ENCODE results near the gene FBXO46.
A peak's percentile ranks its signal among the peaks of the same experiment; 100 is the strongest.
"Not testable (repeated sequence)": the region's sequence is repeated elsewhere in the genome, so short reads cannot be mapped to it uniquely, and the experiment has no call there.

FBXO46 gene

GRCh38 chr19:45752639-45753038 lies 21.9 kb upstream of the FBXO46 start:
- Histone ChIP-seq H3K27me3 (ENCODE audit: control insufficient read depth, insufficient read depth, low read length) (peaks cover 3% of the 10 kb centered on the region; the same call in 1 of the 2 replicates), H3K4me3 (ENCODE audit: low read depth, low read length) (no peak overlapping the region), H3K36me3 (ENCODE audit: control insufficient read depth, insufficient read depth, low read length) (no peaks in the 10 kb centered on the region), H3K4me1 (ENCODE audit: control insufficient read depth, insufficient read depth, low read length) (0 out of 2 replicates have a peak, but pooled peaks cover 3% of the 10 kb centered on the region), H3K27ac (ENCODE audit: low read depth, low read length) (no peak overlapping the region), H3K9ac (ENCODE audit: low read depth, low read length) (no peak overlapping the region), H3K9me3 (ENCODE audit: control insufficient read depth, insufficient read depth, low read length) (no peaks in the 10 kb centered on the region)

GRCh38 chr19:45751483-45751882 lies 20.8 kb upstream of the FBXO46 start:
- not testable (repeated sequence) for H3K36me3 ChIP-seq (ENCODE audit: control insufficient read depth, insufficient read depth, low read length); H3K9ac ChIP-seq (ENCODE audit: low read depth, low read length); H3K27me3 ChIP-seq (ENCODE audit: control insufficient read depth, insufficient read depth, low read length); H3K9me3 ChIP-seq (ENCODE audit: control insufficient read depth, insufficient read depth, low read length); H3K4me1 ChIP-seq (ENCODE audit: control insufficient read depth, insufficient read depth, low read length); H3K4me3 ChIP-seq (ENCODE audit: low read depth, low read length); H3K27ac ChIP-seq (ENCODE audit: low read depth, low read length)

GRCh38 chr19:45747513-45747912 lies 16.8 kb upstream of the FBXO46 start:
- H3K9ac ChIP-seq (ENCODE audit: low read depth, low read length), result no peak overlapping the region
- no peak overlapping the region for H3K4me3 ChIP-seq (ENCODE audit: low read depth, low read length)
- H3K27ac ChIP-seq (ENCODE audit: low read depth, low read length), result no peak overlapping the region
- no peaks in the 10 kb centered on the region for H3K27me3 ChIP-seq (ENCODE audit: control insufficient read depth, insufficient read depth, low read length)
- H3K36me3 ChIP-seq (ENCODE audit: control insufficient read depth, insufficient read depth, low read length), result no peaks in the 10 kb centered on the region
- no peaks in the 10 kb centered on the region for H3K9me3 ChIP-seq (ENCODE audit: control insufficient read depth, insufficient read depth, low read length)
- no peaks in the 10 kb centered on the region for H3K4me1 ChIP-seq (ENCODE audit: control insufficient read depth, insufficient read depth, low read length)

GRCh38 chr19:45746866-45747265 lies 16.2 kb upstream of the FBXO46 start:
- Histone ChIP-seq H3K9me3 (ENCODE audit: control insufficient read depth, insufficient read depth, low read length) (no peaks in the 10 kb centered on the region), H3K9ac (ENCODE audit: low read depth, low read length) (no peak overlapping the region), H3K4me3 (ENCODE audit: low read depth, low read length) (no peak overlapping the region), H3K27ac (ENCODE audit: low read depth, low read length) (no peak overlapping the region), H3K36me3 (ENCODE audit: control insufficient read depth, insufficient read depth, low read length) (no peaks in the 10 kb centered on the region), H3K27me3 (ENCODE audit: control insufficient read depth, insufficient read depth, low read length) (no peaks in the 10 kb centered on the region), H3K4me1 (ENCODE audit: control insufficient read depth, insufficient read depth, low read length) (no peaks in the 10 kb centered on the region)

GRCh38 chr19:45745606-45746005 lies 14.9 kb upstream of the FBXO46 start:
- H3K27ac ChIP-seq (ENCODE audit: low read depth, low read length), result no peak overlapping the region

GRCh38 chr19:45742969-45743368 lies 12.3 kb upstream of the FBXO46 start:
- Histone ChIP-seq H3K9ac (ENCODE audit: low read depth, low read length) (no peak overlapping the region), H3K27ac (ENCODE audit: low read depth, low read length) (no peak overlapping the region), H3K36me3 (ENCODE audit: control insufficient read depth, insufficient read depth, low read length) (no peaks in the 10 kb centered on the region), H3K27me3 (ENCODE audit: control insufficient read depth, insufficient read depth, low read length) (no peaks in the 10 kb centered on the region), H3K9me3 (ENCODE audit: control insufficient read depth, insufficient read depth, low read length) (no peaks in the 10 kb centered on the region), H3K4me1 (ENCODE audit: control insufficient read depth, insufficient read depth, low read length) (no peaks in the 10 kb centered on the region), H3K4me3 (ENCODE audit: low read depth, low read length) (no peak overlapping the region)

More at GRCh38 chr19:45745606-45746005, 14.9 kb upstream of the FBXO46 start:
- no peaks in the 10 kb centered on the region for H3K9me3 ChIP-seq (ENCODE audit: control insufficient read depth, insufficient read depth, low read length)
- no peak overlapping the region for H3K9ac ChIP-seq (ENCODE audit: low read depth, low read length)
- no peaks in the 10 kb centered on the region for H3K4me1 ChIP-seq (ENCODE audit: control insufficient read depth, insufficient read depth, low read length)
- H3K36me3 ChIP-seq (ENCODE audit: control insufficient read depth, insufficient read depth, low read length), result no peaks in the 10 kb centered on the region
- no peak overlapping the region for H3K4me3 ChIP-seq (ENCODE audit: low read depth, low read length)
- no peaks in the 10 kb centered on the region for H3K27me3 ChIP-seq (ENCODE audit: control insufficient read depth, insufficient read depth, low read length)

- no peaks in the 10 kb centered on the region for H3K27me3 ChIP-seq (ENCODE audit: control insufficient read depth, insufficient read depth, low read length)
- no peak overlapping the region for H3K27ac ChIP-seq (ENCODE audit: low read depth, low read length)
- H3K9ac ChIP-seq (ENCODE audit: low read depth, low read length), result no peak overlapping the region
- H3K4me3 ChIP-seq (ENCODE audit: low read depth, low read length), result no peak overlapping the region
- no peaks in the 10 kb centered on the region for H3K36me3 ChIP-seq (ENCODE audit: control insufficient read depth, insufficient read depth, low read length)
- H3K9me3 ChIP-seq (ENCODE audit: control insufficient read depth, insufficient read depth, low read length), result no peaks in the 10 kb centered on the region
- no peaks in the 10 kb centered on the region for H3K4me1 ChIP-seq (ENCODE audit: control insufficient read depth, insufficient read depth, low read length)
Measured at GRCh38 chr19:45739498-45740439, 9.1 kb upstream of the FBXO46 start.

GRCh38 chr19:45733160-45733810 lies 2.6 kb upstream of the FBXO46 start, which contains the start of gene MEIOSIN:
MEIOSIN (plus strand) TSS chr19:45733439; CDS start chr19:45735377, 1,938 bp downstream.
- H3K4me1 ChIP-seq (ENCODE audit: control insufficient read depth, insufficient read depth, low read length), result peaks cover 7% of the 10 kb centered on the region
- no peak within 1 kb of the TSS for H3K4me3 ChIP-seq (ENCODE audit: low read depth, low read length)
- H3K36me3 ChIP-seq (ENCODE audit: control insufficient read depth, insufficient read depth, low read length), result no peaks in the 10 kb centered on the region
- no peak within 1 kb of the TSS for H3K9ac ChIP-seq (ENCODE audit: low read depth, low read length)
- no peaks in the 10 kb centered on the region for H3K27me3 ChIP-seq (ENCODE audit: control insufficient read depth, insufficient read depth, low read length)
- H3K27ac ChIP-seq (ENCODE audit: low read depth, low read length), result no peak within 1 kb of the TSS
- H3K9me3 ChIP-seq (ENCODE audit: control insufficient read depth, insufficient read depth, low read length), result no peaks in the 10 kb centered on the region

GRCh38 chr19:45729800-45730290 lies 851 bp downstream of the FBXO46 start:
- peak overlapping the region; percentile 44 for H3K27ac ChIP-seq (ENCODE audit: low read depth, low read length)
- peak overlapping the region; percentile 50 for H3K9ac ChIP-seq (ENCODE audit: low read depth, low read length)

GRCh38 chr19:45728683-45729082 lies 2.0 kb downstream of the FBXO46 start:
- H3K9me3 ChIP-seq (ENCODE audit: control insufficient read depth, insufficient read depth, low read length); H3K27me3 ChIP-seq (ENCODE audit: control insufficient read depth, insufficient read depth, low read length); H3K9ac ChIP-seq (ENCODE audit: low read depth, low read length); H3K27ac ChIP-seq (ENCODE audit: low read depth, low read length); H3K4me1 ChIP-seq (ENCODE audit: control insufficient read depth, insufficient read depth, low read length); H3K4me3 ChIP-seq (ENCODE audit: low read depth, low read length); H3K36me3 ChIP-seq (ENCODE audit: control insufficient read depth, insufficient read depth, low read length): not testable (repeated sequence)

More at GRCh38 chr19:45729800-45730290, 851 bp downstream of the FBXO46 start:
- H3K4me3 ChIP-seq (ENCODE audit: low read depth, low read length), result peak overlapping the region; percentile 74
- H3K4me1 ChIP-seq (ENCODE audit: control insufficient read depth, insufficient read depth, low read length), result peaks cover 7% of the 10 kb centered on the region
- H3K9me3 ChIP-seq (ENCODE audit: control insufficient read depth, insufficient read depth, low read length), result no peaks in the 10 kb centered on the region
- no peaks in the 10 kb centered on the region for H3K27me3 ChIP-seq (ENCODE audit: control insufficient read depth, insufficient read depth, low read length)
- H3K36me3 ChIP-seq (ENCODE audit: control insufficient read depth, insufficient read depth, low read length), result no peaks in the 10 kb centered on the region

GRCh38 chr19:45720065-45720464 lies 10.6 kb downstream of the FBXO46 start:
- not testable (repeated sequence) for H3K27me3 ChIP-seq (ENCODE audit: control insufficient read depth, insufficient read depth, low read length); H3K9ac ChIP-seq (ENCODE audit: low read depth, low read length); H3K27ac ChIP-seq (ENCODE audit: low read depth, low read length); H3K9me3 ChIP-seq (ENCODE audit: control insufficient read depth, insufficient read depth, low read length); H3K4me3 ChIP-seq (ENCODE audit: low read depth, low read length)
- H3K4me1 ChIP-seq (ENCODE audit: control insufficient read depth, insufficient read depth, low read length), result peaks cover 15% of the 10 kb centered on the region
- H3K36me3 ChIP-seq (ENCODE audit: control insufficient read depth, insufficient read depth, low read length), result peaks cover 17% of the 10 kb centered on the region

Measured in HUES48 (cell line).